Cortex of kidney (tissue), 1 donor: ENCODE data around the gene COG1.

Source experiments
- DNase-seq: peaks from one replicate; lab custom pipeline; 2025; lab: John Stamatoyannopoulos, UW

Gene COG1

DNA sequence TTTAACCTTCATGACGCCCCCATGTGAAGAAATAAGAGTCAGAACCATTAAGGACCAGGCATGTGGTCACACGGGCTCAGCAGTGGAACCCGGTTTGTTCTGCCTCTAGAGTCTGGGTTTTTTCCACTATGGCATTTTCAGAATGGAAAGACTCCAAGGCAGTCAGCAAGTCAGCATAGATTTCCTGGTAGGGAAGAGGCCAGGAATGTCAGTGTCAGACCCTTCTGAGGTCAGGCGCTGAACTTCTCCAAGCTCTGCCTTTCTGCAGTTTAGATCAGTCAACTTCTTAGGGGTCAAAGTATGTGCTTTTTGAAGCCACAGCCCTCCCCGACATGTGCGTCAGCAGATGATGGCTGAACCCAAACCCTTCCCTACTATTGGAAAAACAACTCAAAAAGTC lies 24.2 kb upstream of the COG1 start:
- DNase-seq = no peak

DNA sequence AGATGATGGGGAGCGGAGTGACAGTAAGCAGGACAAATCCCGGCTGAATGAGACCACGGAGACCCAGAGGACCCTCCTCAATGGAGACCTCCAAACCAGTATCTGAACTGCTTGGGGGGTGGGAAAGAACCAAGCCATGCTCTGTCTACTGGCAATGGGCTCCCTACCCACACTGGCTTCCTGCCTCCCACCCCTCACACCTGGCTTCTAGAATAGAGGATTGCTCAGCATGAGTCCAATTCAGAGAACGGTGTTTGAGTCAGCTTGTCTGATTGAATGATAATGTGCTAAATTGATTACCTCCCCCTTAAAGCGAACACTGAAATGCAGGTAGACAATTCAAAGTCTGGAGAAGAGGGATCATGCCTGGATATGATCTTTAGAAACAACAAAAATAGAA lies 22.5 kb upstream of the COG1 start:
- DNase-seq = no peak

DNA sequence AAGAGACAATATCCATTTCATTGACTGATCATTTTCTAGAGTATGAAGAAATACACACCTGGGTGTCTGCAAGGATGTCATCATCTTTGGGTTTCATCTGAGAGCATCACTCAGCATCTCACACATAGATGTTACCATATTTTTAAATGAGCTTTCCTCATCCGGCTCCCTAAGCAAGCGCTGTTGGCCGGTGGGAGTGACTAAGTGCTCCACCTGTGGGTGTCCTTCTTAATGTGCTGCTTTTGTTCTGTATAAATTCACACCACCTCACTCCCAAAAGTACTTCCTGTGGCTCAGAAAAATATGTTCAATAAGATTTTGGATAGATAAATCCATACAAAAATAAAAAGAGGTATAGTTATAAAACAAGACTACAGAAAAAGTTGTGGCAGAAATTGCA lies 20.6 kb upstream of the COG1 start:
- no peak for DNase-seq

DNA sequence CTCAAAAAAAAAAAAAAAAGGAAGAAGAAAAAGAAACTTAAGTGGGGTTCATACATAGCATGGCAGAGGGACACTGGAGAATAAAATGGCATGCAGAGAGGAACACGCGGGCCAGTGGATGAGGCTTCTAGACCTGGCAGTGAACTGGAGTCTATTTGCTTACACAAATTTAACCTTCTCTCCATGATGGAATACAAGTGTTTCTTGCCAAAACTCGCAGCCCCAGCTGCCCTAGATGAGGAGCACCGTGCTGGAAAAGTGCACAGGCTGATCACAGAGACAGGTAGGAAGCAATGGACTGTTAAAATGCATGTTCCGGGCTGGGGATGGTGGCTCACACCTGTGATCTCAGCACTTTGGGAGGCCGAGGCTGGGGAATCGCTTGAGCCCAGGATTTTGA lies 18.7 kb upstream of the COG1 start:
- DNase-seq = no peak

DNA sequence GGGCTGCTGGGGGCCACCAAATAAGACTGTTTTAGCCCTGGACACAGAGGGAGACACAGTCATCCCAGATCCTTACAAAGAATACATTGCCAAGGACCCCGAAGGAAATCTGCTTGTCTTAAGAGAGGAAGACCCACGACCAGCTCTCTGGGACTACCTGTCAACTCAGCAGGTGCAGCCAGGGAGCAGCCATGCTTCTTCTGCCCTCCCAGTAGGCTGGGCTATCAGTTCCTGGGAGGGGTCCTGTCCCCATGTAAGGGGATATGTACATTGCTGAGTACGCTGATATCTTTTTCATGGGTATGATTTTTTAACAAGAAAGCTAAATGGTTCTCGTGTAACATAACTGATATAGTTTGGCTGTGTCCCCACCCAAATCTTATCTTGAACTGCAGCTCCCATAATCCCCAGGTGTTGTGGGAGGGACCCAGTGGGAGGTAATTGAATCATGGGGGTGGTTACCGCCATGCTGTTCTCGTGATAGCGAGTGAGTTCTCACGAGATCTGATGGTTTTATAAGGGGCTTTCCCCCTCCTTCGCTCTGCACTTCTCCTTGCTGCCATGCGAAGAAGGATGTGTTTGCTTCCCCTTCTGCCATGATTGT lies 16.8 kb upstream of the COG1 start:
- no peak for DNase-seq

DNA sequence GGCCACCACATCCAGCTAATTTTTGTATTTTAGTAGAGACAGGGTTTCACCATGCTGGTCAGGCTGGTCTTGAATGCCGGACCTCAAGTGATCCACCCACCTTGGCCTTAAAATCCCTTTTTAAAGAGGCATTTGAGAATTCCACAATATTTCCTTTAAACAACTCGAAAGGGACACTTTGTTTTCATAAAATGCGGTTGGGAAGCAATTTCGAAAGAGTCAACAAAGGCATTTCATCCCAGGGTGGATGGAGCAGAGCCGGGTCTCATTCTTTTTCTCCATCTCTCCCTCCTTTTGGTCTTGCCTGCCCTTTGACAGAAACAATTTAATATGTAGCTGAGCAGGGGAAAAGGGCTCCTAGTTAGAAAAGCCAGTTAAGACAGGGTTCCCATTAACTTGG lies 13.5 kb upstream of the COG1 start:
- no peak for DNase-seq

DNA sequence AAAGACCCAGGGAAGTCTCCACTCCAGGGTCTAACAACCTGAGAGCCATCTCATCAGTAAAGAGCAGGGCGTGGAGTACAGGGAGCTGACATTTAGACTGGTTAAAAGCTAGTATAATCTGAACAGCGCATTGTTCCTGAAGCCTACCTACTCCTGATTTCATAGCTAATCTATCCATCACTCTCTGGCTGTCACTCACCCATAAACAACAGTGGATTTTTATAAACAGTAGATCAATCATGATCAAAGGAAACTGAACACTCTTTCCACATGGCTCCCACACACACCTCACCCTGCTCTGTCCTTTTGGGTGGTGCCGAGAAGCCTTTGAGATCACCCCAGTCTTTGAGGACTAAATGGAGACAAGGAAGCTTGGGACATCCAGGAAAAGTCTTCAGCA lies 13.0 kb upstream of the COG1 start:
- DNase-seq = no peak

DNA sequence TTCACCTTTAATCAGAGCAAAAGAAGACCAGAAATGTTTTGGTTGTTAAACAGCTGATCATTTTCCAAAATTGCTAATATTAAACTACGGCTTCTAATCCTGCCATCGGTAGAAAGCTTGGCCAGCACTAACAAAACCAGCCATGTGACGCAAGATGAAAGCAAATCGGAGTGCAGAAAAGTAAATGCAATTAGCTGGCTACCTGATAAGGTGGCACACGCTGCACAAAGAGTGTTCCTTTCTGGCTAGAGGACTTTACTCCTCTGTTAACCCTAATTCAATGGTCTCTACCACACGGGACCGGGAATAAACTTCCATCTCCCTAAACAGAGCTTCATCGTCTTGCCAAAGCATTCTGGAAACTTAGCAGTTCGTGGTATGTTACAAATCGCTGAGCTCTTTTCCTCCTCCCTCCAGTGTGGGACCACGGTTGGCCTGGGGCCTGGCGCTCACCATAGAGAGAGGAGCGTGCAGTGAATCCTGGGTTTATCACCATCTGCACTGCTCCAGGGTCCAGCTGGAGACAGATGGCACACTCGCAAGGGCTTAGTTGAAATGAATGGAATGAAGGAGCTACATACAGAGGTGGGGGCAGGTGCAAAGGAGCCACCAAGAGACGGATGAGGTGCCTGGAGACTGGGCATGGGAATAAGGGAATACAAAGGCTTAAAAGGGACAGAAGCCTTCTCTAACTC lies 10.1 kb upstream of the COG1 start:
- no peak for DNase-seq

DNA sequence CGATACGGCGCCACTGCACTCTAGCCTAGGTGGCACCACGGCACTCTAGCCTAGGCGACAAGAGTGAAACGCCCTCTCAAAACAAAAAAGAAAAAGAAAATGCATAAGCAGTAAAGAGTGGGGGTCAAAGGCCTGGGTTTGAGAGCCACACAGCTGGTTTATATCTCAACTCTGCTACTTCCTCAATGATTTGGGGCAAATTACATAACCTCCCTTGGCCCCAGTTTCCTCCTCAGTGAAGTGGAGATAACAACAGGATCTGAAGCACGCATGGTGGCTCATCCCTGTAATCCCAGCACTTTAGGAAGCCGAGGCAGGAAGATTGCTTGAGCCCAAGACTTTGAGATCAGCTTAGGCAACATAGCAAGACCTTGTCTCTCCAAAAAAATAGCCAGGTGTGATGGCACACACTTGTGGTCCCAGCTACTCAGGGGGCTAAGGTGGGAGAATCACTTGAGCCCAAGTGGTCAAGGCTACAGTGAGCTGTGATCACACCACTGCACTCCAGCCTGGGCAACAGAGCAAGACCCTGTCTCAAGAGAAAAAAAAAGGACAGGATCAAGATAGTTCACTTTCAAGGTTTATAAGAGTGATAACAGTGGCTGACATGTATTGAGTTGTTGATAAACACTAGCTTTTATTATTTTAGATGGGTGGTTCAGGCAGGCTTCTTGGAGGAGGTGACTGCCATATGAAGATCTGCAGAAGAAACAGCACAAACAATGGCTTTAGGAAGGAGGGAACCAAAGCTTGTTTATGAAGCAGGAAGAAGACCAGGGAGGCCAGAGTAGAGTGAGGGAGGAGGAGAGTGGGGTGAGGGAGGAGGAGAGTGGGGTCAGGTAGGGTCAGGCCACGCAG lies 8.5 kb upstream of the COG1 start:
- DNase-seq = no peak

DNA sequence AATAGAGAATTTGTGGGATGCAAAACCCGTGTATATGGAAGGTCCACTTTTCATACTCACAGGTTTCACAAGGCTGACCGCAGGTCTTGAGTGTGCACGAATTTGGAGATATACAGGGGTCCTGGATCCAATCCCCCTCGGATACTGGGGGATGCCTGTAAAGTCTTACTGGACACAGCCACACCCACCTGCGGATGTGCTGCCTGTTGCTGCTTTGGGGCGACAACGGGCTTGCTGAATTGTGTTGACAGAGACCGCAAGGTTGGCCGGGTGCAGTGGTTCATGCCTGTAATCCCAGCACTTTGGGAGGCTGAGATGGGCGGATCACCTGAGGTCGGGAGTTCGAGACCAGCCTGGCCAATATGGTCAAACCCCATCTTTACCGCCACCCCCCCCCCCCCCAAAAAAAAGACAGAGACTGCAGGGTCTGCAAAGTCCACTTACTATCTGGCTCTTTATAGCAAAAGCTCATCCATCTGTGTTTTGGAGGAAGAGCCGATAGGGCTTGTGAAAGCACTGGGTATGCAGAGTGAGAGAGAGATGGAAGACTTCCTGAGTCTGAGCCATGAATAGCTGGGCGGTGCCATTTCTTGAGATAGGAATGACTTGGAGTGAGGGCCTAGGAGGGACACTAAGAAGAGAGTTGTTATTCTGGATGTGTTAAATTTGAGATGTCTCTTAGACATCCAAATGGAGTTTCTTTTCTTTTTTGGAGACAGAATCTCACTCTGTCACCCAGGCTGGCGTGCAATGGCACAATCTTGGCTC lies 6.4 kb upstream of the COG1 start:
- no peak for DNase-seq

DNA sequence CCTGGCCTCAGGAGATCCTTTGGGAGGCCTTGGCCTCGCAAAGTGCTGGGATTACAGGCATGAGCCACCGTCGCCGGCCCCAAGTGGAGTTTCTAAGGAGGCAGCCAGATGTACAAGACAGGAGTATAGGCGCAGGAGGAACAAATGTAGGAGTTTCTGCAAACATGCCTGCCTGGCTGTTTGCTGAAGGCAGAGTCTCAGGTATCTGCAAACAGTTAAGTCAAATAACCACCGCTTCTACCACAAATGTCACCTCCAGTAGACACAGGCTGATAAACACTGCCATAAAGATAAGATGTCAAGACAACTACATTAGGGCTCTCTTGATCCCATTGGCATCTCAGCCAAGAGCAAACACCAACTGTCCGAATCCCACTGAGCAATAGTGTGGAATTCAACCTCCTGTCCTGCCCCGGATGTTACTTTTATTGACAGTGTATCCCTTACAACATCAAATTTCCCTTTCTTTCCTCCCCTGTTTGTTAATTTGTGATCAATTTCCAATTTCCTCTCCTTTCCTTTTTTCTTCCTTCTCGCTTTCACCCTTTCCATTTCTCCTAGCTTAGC lies 5.6 kb upstream of the COG1 start:
- DNase-seq = no peak

DNA sequence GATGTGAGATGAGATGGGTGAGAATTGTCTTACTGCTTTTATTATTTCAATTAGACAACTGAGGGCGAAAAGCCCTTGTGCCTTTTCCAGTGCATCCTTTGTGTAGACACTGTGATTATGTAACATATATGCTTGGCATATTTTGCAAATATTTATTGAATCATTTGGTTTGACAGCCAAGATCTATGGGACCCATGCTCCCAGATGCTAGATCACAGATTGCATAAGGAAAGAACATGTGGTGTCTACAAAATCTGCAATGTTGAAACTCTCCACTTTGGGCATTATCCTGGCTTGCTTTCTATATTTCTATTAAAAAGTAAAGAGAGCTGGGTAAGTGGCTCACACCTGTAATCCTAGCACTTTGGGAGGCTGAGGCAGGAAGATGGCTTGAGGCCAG lies 4.8 kb upstream of the COG1 start:
- no peak for DNase-seq

DNA sequence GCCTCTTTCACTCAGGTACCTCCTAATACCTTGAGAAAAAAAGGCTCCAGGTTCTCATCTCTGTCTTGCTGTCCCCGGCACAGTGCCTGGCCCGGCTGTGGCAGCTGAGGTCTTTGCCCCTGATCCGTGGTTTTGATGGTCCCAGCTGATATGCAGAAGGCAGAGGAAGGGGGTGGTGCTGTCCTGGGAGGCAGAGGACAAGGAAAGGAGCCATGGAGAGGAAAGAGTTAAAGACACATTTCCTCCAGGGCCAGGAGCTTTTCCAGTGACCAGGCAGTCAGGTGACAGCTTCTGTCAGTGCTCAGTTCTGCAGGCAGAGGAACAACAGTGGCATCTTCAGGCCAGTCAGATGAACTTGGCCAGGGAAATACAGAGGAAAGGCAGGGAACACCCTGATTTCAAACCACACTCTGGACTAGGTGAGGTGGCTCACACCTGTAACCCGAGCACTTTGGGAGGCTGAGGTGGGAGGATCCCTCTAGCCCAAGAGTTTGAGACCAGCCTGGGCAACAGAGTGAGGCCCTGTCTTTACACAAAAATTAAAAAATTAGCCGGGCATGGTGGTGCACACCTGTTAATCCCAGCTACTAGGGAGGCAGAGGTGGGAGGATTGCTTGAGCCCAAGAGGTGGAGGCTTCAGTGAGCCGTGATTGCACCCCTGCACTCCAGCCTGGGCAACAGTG lies 3.3 kb upstream of the COG1 start:
- no peak for DNase-seq

DNA sequence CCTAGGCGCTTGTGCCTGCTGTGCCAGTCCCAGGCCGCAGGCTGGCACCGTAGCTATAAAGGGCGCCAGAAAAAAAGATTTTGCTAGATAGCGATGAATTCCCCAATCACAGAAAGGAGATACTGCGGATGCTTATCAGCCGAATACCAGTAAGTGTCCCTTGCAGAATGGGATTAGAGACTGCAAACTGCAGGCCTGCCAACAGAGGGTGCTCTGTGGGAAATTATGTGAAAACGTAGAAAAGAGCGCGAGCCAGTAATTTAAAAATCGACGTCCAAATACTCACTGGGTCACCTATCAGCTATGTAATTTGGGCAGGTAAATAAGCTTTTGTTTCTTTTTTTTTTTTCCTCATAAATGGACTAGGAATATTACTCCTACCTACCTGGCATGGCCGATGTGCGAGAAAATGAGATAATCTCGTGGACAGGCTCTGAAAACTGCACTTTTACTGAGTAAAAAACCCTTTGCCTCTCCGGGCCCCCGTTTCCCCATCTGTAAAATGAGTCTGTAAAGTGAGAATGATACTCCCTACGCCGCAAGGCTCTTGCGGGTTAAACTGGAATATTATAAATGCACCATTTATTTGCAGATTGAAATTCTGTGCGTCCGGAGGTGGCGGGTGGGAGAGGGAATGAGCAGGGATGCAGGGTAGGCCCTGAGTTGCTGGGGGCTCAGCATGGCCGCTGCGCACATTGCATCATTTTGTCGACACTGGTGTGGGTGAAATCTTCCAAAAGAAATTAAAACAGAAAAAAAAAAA lies 1.2 kb upstream of the COG1 start:
- DNase-seq = no peak

DNA sequence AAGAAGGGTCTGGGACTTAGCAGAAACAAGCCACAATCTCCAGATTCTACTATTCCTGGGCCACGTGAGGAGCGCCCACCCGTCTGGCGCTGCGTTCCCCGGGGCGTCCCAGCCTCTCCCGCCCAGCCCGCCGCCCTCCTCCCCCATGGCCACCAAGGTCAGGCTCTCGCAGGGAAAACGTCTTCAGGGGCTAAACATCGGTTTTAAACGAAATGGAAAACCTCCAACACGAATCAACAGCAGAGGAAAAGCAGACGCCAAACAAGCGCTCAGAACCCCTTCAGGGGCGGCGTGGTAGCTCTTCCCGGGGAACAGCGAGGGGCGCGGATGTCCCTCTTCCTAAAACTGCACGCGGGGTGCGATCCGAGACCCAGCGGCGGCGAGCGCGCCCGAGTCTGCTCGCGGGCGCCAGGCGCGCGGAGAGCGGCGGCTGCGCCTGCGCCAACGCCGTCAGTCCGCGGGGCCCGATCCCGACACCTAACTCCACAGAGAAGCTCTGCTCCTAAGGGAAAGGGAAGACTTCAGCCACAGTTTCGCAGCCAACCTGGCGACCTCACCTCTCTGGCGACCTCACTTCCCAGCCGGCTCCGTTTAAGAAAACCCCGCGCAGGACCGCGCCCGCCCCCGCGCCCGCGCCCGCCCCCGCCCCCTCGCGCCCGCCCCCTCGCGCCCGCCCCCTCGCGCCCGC lies 505 bp upstream of the COG1 start:
- no peak for DNase-seq

DNA sequence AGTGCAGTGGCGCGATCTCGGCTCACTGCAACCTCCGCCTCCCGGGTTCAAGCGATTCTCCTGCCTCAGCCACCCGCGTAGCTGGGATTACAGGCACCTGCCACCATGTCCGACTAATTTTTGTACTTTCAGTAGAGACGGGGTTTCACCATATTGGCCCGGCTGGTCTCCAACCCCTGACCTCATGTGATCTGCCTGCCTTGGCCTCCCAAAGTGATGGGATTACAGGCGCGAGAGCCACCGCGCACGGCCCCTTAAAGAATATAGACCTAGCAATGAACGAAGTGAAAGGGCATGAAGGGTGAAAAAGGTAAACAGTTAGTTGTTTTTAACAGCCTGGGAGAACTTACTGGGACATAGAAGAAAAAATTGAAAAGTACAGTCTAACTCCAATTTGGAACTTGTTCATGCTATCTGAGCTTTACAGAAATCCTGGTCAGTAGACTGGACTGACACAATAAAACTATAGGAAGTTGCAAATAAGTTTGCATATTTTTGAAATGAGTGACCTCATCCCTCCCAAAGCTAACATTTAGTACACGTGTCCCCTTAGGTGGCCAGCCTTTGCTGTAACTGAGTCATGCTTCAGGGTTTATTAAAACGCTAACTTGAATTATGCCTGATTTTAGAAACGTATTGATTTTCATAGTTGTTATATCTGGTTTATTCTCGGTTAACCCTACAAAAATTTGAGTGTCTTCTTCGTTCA lies 1.8 kb downstream of the COG1 start:
- DNase-seq = no peak

DNA sequence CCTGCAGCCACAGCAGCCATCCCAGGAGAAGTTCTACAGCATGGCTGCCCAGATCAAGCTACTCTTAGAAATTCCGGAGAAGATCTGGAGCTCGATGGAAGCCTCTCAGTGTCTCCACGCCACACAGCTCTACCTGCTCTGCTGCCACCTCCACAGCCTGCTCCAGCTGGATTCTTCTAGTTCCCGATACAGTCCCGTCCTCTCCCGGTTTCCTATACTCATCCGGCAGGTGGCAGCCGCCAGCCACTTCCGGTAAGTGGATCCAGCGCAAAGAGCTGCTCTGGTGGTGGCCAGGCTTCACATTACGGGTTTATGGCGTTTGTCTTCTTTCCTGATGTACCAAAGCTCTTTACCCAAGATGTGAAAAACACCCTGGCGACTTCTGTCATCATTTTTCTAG lies 3.6 kb downstream of the COG1 start:
- no peak for DNase-seq

DNA sequence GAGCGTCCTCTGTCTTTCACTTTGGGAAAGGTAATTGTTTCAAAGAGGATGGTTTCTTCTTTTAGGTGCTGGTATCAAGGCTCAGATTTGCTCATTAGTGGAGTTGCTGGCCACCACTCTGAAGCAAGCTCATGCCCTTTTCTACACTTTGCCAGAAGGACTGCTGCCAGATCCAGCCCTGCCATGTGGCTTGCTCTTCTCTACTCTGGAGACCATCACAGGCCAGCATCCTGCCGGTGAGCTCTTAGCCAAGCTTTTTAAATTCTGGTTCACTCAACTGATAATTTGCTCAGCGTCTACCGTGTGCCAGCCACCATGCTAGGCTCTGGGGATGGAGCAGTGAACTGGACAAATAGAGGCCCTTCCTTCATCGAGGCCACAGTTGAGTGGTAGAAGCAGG lies 4.3 kb downstream of the COG1 start:
- DNase-seq = no peak

DNA sequence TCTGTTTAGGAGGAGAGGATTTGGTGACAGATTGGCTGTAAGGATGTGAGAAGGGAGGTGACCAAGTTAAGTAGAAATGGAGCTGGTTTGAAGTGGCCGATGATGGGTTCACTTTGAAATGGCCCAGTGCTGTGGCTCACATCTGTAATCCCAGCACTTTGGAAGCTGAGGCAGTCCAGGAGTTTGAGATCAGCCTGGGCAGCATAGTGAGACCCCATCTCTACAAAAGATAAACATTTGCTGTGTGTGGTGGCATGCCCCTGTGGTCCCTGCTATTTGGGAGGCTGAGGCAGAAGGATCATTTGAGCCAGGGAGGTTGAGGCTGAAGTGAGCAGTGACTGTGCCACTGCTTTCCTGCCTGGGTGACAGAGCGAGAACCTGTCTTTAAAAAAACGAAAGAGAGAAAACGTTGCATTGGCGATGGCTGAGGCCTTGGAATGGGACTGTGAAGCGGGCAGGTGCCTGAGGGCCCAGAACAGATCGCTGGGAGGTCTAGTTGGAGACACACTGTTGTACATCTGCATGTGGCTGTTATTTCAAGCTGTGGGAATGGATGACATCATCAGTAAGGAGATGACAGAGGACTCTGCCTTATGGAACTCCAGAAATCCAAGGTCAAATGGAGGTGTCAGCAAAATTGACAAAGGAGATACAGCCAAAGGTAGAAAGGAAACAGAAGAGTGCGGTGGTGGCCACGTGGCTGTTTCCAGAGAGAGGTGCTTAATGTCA lies 5.5 kb downstream of the COG1 start:
- no peak for DNase-seq
